ENCODE results near the gene GPR21. TPM values are rescaled to one million over a fixed set of nuclear protein-coding genes. Genes with fewer than 3 reads are reported as not detected.

Gene GPR21
- total RNA-seq, 1 donor from 2014 or later: not detected

Other genes with a start within 250 kb of the GPR21 start
- gene OR5C1, start 244.7 kb upstream of the GPR21 start, total RNA-seq: not detected
- not detected for gene OR1K1, start 233.5 kb upstream of the GPR21 start, total RNA-seq
- 7.4 TPM for gene PDCL, start 205.1 kb upstream of the GPR21 start, total RNA-seq
- gene RC3H2, start 128.3 kb upstream of the GPR21 start, total RNA-seq: 33.8 TPM
- 4.5 TPM for gene ZBTB6, start 120.3 kb upstream of the GPR21 start, total RNA-seq
- 4.7 TPM for gene ZBTB26, start 102.2 kb upstream of the GPR21 start, total RNA-seq
- gene RABGAP1, start 92.6 kb upstream of the GPR21 start, total RNA-seq: 43.1 TPM
- gene STRBP, start 234.9 kb downstream of the GPR21 start, total RNA-seq: 20.3 TPM